GM19438 (cell line): Measurements from ENCODE around the gene AGBL3.
A peak's percentile ranks its signal among the peaks of the same experiment; 100 is the strongest.
"Not testable (repeated sequence)": the region's sequence is repeated elsewhere in the genome, so short reads cannot be mapped to it uniquely, and the experiment has no call there.

Experiments
- ATAC-seq: cut with Tn5 transposase; IDR thresholded peaks from one replicate; pipeline ENCODE4 v1.9.1; 2021; ENCODE audit warnings: low read depth; ENCODE audit not compliant: unreplicated experiment

Gene AGBL3

GRCh38 chr7:135164357-135165061, 178.2 kb downstream of the AGBL3 start:
- no peak for ATAC-seq

- no peak for ATAC-seq
Observed at GRCh38 chr7:135165862-135166261, 179.6 kb downstream of the AGBL3 start.

- ATAC-seq: no peak
Observed at GRCh38 chr7:135166338-135166990, 180.2 kb downstream of the AGBL3 start.

GRCh38 chr7:135167365-135167917, 181.1 kb downstream of the AGBL3 start:
- no peak for ATAC-seq

GRCh38 chr7:135168001-135168400, 181.7 kb downstream of the AGBL3 start:
- no peak for ATAC-seq

- ATAC-seq: no peak
Observed at GRCh38 chr7:135168489-135169140, 182.3 kb downstream of the AGBL3 start.

- peak; percentile 35 for ATAC-seq
Observed at GRCh38 chr7:135169141-135169963, 183.0 kb downstream of the AGBL3 start.

- peak; percentile 9 for ATAC-seq
Observed at GRCh38 chr7:135169964-135170273, 183.6 kb downstream of the AGBL3 start.

GRCh38 chr7:135170274-135170997, 184.1 kb downstream of the AGBL3 start, which contains the start of gene CYREN:
Gene CYREN, minus strand, starts transcription at chr7:135170707. Its CDS starts 1,785 bp downstream, at chr7:135168922.
- peak; percentile 60 for ATAC-seq

- peak; percentile 40 for ATAC-seq
Observed at GRCh38 chr7:135170998-135171481, 184.7 kb downstream of the AGBL3 start.

GRCh38 chr7:135171581-135172291, 185.4 kb downstream of the AGBL3 start:
- ATAC-seq: not testable (repeated sequence)

GRCh38 chr7:135173916-135174315, 187.6 kb downstream of the AGBL3 start:
- ATAC-seq: not testable (repeated sequence)

GRCh38 chr7:135174941-135175340, 188.6 kb downstream of the AGBL3 start:
- ATAC-seq: no peak

GRCh38 chr7:135175931-135176330, 189.6 kb downstream of the AGBL3 start:
- ATAC-seq: no peak

GRCh38 chr7:135177028-135177696, 190.9 kb downstream of the AGBL3 start:
- no peak for ATAC-seq

GRCh38 chr7:135178364-135178763, 192.1 kb downstream of the AGBL3 start:
- ATAC-seq: no peak

GRCh38 chr7:135179321-135179925, 193.1 kb downstream of the AGBL3 start:
- no peak for ATAC-seq

- no peak for ATAC-seq
Observed at GRCh38 chr7:135180122-135180521, 193.8 kb downstream of the AGBL3 start.
